Mesenchymal stem cell (in vitro differentiated cells and primary cell): Measurements from ENCODE around the gene ARHGAP23.

Experiments
- DNase-seq: peaks from one replicate; pipeline ENCODE4 v3.0.0-alpha.2; 2013
- H2AFZ ChIP-seq: one replicate; pipeline ENCODE4 v1.6.1; 2013; ENCODE audit warnings: low read depth, mild to moderate bottlenecking, control low read depth, inconsistent platforms, low read length, moderate library complexity
- H2AK5ac ChIP-seq: 2 replicates; pipeline ENCODE4 v1.6.1; 2013; ENCODE audit warnings: low read length, moderate library complexity, mild to moderate bottlenecking, inconsistent platforms; ENCODE audit not compliant: severe bottlenecking
- H2BK120ac ChIP-seq: one replicate; pipeline ENCODE4 v1.6.1; 2013; ENCODE audit warnings: low read depth, mild to moderate bottlenecking, inconsistent platforms, low read length, moderate library complexity
- H2BK12ac ChIP-seq, 2 experiments: one replicate each; pipeline ENCODE4 v1.6.1; 2013; ENCODE audit warnings: inconsistent platforms in 2 of 2, low read length in 2 of 2, mild to moderate bottlenecking in 2 of 2, moderate library complexity in 2 of 2, control low read depth in 1 of 2
- H2BK15ac ChIP-seq: one replicate; pipeline ENCODE4 v1.6.1; 2013; ENCODE audit warnings: mild to moderate bottlenecking, low read depth, inconsistent platforms; ENCODE audit not compliant: poor library complexity, severe bottlenecking
- H2BK5ac ChIP-seq: 2 replicates; pipeline ENCODE4 v1.6.1; 2013; ENCODE audit warnings: low read depth, mild to moderate bottlenecking, low read length, control low read depth, inconsistent platforms; ENCODE audit not compliant: poor library complexity, severe bottlenecking
- H3K14ac ChIP-seq, 2 experiments: one replicate each; pipeline ENCODE4 v1.6.1; 2013; ENCODE audit warnings: inconsistent platforms in 2 of 2, low read length in 2 of 2, control low read depth in 1 of 2, mild to moderate bottlenecking in 1 of 2, moderate library complexity in 1 of 2
- H3K18ac ChIP-seq, 2 experiments: one replicate each; pipeline ENCODE4 v1.6.1; 2013; ENCODE audit warnings: inconsistent platforms in 2 of 2, low read length in 2 of 2, control low read depth in 1 of 2, low read depth in 1 of 2, mild to moderate bottlenecking in 1 of 2
- H3K23ac ChIP-seq, 2 experiments: one replicate each; pipeline ENCODE4 v1.6.1; 2013; ENCODE audit warnings: inconsistent platforms in 2 of 2, low read length in 2 of 2, mild to moderate bottlenecking in 2 of 2, moderate library complexity in 2 of 2, control low read depth in 1 of 2
- H3K27ac ChIP-seq: 2 replicates; pipeline ENCODE4 v1.5.1; 2013; ENCODE audit warnings: mild to moderate bottlenecking, moderate library complexity, low read length, control low read depth, inconsistent platforms; ENCODE audit not compliant: poor library complexity, severe bottlenecking
- H3K27me3 ChIP-seq, 2 experiments: 2 replicates each; pipeline versions ENCODE4 v1.6.1 to v1.7.0; 2013; ENCODE audit warnings: low read length in 2 of 2, mild to moderate bottlenecking in 2 of 2, moderate library complexity in 2 of 2, control low read depth in 1 of 2, inconsistent platforms in 1 of 2; ENCODE audit not compliant: control insufficient read depth in 1 of 2, insufficient read depth in 1 of 2
- H3K36me3 ChIP-seq, 2 experiments: 2 replicates each; pipeline versions ENCODE4 v1.6.1 to v1.7.0; 2013; ENCODE audit warnings: low read length in 2 of 2, control low read depth in 1 of 2, inconsistent platforms in 1 of 2, low read depth in 1 of 2, mild to moderate bottlenecking in 1 of 2; ENCODE audit not compliant: insufficient read depth in 2 of 2, control insufficient read depth in 1 of 2
- H3K4ac ChIP-seq, 2 experiments: one replicate each; pipeline ENCODE4 v1.6.1; 2013; ENCODE audit warnings: inconsistent platforms in 2 of 2, low read length in 2 of 2, mild to moderate bottlenecking in 2 of 2, moderate library complexity in 2 of 2, control low read depth in 1 of 2, low read depth in 1 of 2
- H3K4me1 ChIP-seq: 2 replicates; pipeline ENCODE4 v1.6.1; 2013; ENCODE audit warnings: low read depth, low read length, control low read depth; ENCODE audit not compliant: control insufficient read depth, insufficient read depth
- H3K4me2 ChIP-seq: 2 replicates; pipeline ENCODE4 v1.6.1; 2013; ENCODE audit warnings: low read length, mild to moderate bottlenecking, inconsistent platforms; ENCODE audit not compliant: poor library complexity, severe bottlenecking
- H3K4me3 ChIP-seq, 2 experiments: 2 replicates each; pipeline versions ENCODE4 v1.5.1 to v1.7.0; 2013; ENCODE audit warnings: low read length in 2 of 2, mild to moderate bottlenecking in 2 of 2, control low read depth in 1 of 2, low read depth in 1 of 2; ENCODE audit not compliant: insufficient read depth in 1 of 2
- H3K79me1 ChIP-seq: replicated peaks from 2 replicates; pipeline ENCODE4 v1.6.1; 2013; ENCODE audit warnings: mild to moderate bottlenecking, control low read depth, low read length, inconsistent platforms; ENCODE audit not compliant: poor library complexity, severe bottlenecking
- H3K9ac ChIP-seq: 2 replicates; pipeline ENCODE4 v1.7.0; 2013; ENCODE audit warnings: mild to moderate bottlenecking, low read length, moderate library complexity
- H3K9me3 ChIP-seq: 2 replicates; pipeline ENCODE4 v1.7.0; 2013; ENCODE audit warnings: mild to moderate bottlenecking, low read length; ENCODE audit not compliant: control insufficient read depth
- H4K8ac ChIP-seq: one replicate; pipeline ENCODE4 v1.6.1; 2013; ENCODE audit warnings: inconsistent platforms, mild to moderate bottlenecking, low read length, moderate library complexity
- H4K91ac ChIP-seq: one replicate; pipeline ENCODE4 v1.6.1; 2013; ENCODE audit warnings: mild to moderate bottlenecking, low read length, inconsistent platforms
- WGBS: methylation state at CpG from one replicate; pipeline ENCODE4 v1.1.7; 2013; ENCODE audit warnings: mixed read lengths; 5-methylcytosine and 5-hydroxymethylcytosine counted together

The ARHGAP23 gene

GRCh38 chr17:38456031-38456815 lies 28.0 kb downstream of the ARHGAP23 start:
- no peak overlapping the region for H4K91ac ChIP-seq
- H3K36me3 ChIP-seq: peaks cover 37 to 42% of the 10 kb centered on the region in 2 experiments
- peaks cover 75% of the 10 kb centered on the region for H3K4me1 ChIP-seq
- no peak overlapping the region for H4K8ac ChIP-seq
- no peaks in the 10 kb centered on the region for H3K9me3 ChIP-seq
- no peak overlapping the region for H3K4me3 ChIP-seq
- H3K4ac ChIP-seq: no peak overlapping the region
- no peak overlapping the region for H3K23ac ChIP-seq
- H3K27me3 ChIP-seq: no peaks in the 10 kb centered on the region
- no peak overlapping the region for H3K9ac ChIP-seq
- H3K27ac ChIP-seq: peak overlapping the region; percentile 15
- H3K79me1 ChIP-seq: peaks cover 7% of the 10 kb centered on the region
- H2AFZ ChIP-seq: no peak overlapping the region
- 78% methylated on average over 8 of the region's 9 CpGs for WGBS
- H2BK5ac ChIP-seq: no peak overlapping the region
- H2BK120ac ChIP-seq: peak overlapping the region; percentile 23
- peak overlapping the region; percentile 40 for H2AK5ac ChIP-seq
- no peak overlapping the region for H3K14ac ChIP-seq
- H2BK12ac ChIP-seq: no peak overlapping the region
- H2BK15ac ChIP-seq: no peak overlapping the region
- DNase-seq: peak; percentile 13
- peak overlapping the region in 1 of 2 experiments; percentile 24 for H3K18ac ChIP-seq
- peak overlapping the region; percentile 69 for H3K4me2 ChIP-seq

- WGBS: 92% methylated on average over 14 of the region's 18 CpGs
Observed at GRCh38 chr17:38457577-38458371, 29.5 kb downstream of the ARHGAP23 start.

GRCh38 chr17:38458521-38458920 lies 30.3 kb downstream of the ARHGAP23 start:
- Histone ChIP-seq H3K14ac (no peak overlapping the region), H3K4me3 (no peak overlapping the region), H3K18ac (no peak overlapping the region), H3K27me3 (no peaks in the 10 kb centered on the region), H3K9ac (no peak overlapping the region), H3K27ac (no peak overlapping the region), H2BK5ac (no peak overlapping the region), H3K4me1 (peaks cover 57% of the 10 kb centered on the region), H2BK120ac (no peak overlapping the region), H3K36me3 (peaks cover 55 to 63% of the 10 kb centered on the region in 2 experiments), H4K8ac (no peak overlapping the region), H4K91ac (no peak overlapping the region), H2AFZ (no peak overlapping the region), H3K4ac (no peak overlapping the region), H2BK15ac (peak overlapping the region; percentile 0), H2AK5ac (no peak overlapping the region), H3K4me2 (no peak overlapping the region), H3K23ac (no peak overlapping the region), H3K79me1 (peaks cover 14% of the 10 kb centered on the region), H3K9me3 (no peaks in the 10 kb centered on the region), H2BK12ac (no peak overlapping the region)
- WGBS: 84% methylated on average over 6 of the region's 6 CpGs
- no peak for DNase-seq

More at GRCh38 chr17:38457577-38458371, 29.5 kb downstream of the ARHGAP23 start:
- H3K4me3 ChIP-seq: no peak overlapping the region
- H2BK5ac ChIP-seq: no peak overlapping the region
- peaks cover 47 to 56% of the 10 kb centered on the region in 2 experiments for H3K36me3 ChIP-seq
- no peak overlapping the region for H3K14ac ChIP-seq
- no peak overlapping the region for H2BK12ac ChIP-seq
- no peaks in the 10 kb centered on the region for H3K9me3 ChIP-seq
- no peak overlapping the region for H3K18ac ChIP-seq
- no peak for DNase-seq
- no peaks in the 10 kb centered on the region for H3K27me3 ChIP-seq
- H4K91ac ChIP-seq: no peak overlapping the region
- no peak overlapping the region for H2BK120ac ChIP-seq
- no peak overlapping the region for H2AK5ac ChIP-seq
- peaks cover 11% of the 10 kb centered on the region for H3K79me1 ChIP-seq
- peaks cover 62% of the 10 kb centered on the region for H3K4me1 ChIP-seq
- H4K8ac ChIP-seq: no peak overlapping the region
- no peak overlapping the region for H3K23ac ChIP-seq
- no peak overlapping the region for H3K4me2 ChIP-seq
- H3K9ac ChIP-seq: no peak overlapping the region
- no peak overlapping the region for H3K27ac ChIP-seq
- peak overlapping the region; percentile 35 for H2BK15ac ChIP-seq
- no peak overlapping the region for H3K4ac ChIP-seq
- no peak overlapping the region for H2AFZ ChIP-seq

GRCh38 chr17:38459567-38459966 lies 31.3 kb downstream of the ARHGAP23 start:
- Histone ChIP-seq H2BK12ac (peak overlapping the region in 1 of 2 experiments; percentile 2), H3K4ac (no peak overlapping the region), H3K9me3 (no peaks in the 10 kb centered on the region), H3K27me3 (no peaks in the 10 kb centered on the region), H3K36me3 (peaks cover 60 to 74% of the 10 kb centered on the region in 2 experiments), H2AK5ac (no peak overlapping the region), H3K4me3 (no peak overlapping the region), H2BK120ac (no peak overlapping the region), H2BK15ac (no peak overlapping the region), H3K4me1 (peaks cover 66% of the 10 kb centered on the region), H3K9ac (no peak overlapping the region), H4K91ac (no peak overlapping the region), H3K14ac (no peak overlapping the region), H3K27ac (no peak overlapping the region), H3K23ac (no peak overlapping the region), H3K79me1 (peaks cover 14% of the 10 kb centered on the region), H3K4me2 (no peak overlapping the region), H3K18ac (no peak overlapping the region), H2BK5ac (no peak overlapping the region), H2AFZ (no peak overlapping the region), H4K8ac (no peak overlapping the region)
- 90% methylated on average over 6 of the region's 6 CpGs for WGBS
- DNase-seq: no peak
